Measurements from ENCODE around the gene PIAS2.
"Not testable (repeated sequence)": the region's sequence is repeated elsewhere in the genome, so short reads cannot be mapped to it uniquely, and the experiment has no call there.

The PIAS2 gene

DNA sequence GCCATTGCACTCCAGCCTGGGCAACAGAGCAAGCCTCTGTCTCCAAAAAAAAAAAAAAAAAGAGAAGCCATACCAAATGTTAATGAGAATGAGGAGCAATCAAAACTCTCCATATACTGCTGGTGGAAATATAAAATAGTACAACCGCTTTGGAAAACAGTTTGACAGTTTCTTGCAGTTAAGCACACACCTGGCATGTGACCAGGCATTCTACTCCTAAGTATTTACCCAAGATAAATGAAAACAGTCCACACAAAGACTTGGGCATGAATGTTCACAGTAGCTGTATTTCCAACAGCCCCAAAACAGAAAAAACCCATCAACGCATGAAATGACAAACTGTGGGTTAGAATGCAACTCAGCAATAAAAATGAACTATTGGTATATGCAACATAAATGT is 84.5 kb downstream of the PIAS2 start:
- DNase-seq (ENCODE audit: low read depth in 2 of 2), result no peak

DNA sequence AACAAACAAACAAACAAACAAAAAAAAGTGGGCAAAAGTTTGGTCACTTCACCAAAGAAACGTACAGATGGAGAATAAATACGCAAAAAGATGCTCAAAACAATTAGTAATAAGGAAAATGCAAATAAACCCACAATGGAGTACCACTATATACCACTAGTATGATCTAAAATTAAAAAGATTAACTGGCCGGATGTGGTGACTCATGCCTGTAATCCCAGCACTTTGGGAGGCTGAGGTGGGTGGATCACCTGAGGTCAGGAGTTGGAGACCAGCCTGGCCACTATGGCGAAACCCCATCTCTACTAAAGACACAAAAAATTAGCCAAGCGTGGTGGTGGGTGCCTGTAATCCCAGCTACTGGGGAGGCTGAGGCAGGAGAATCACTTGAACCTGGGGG is 84.9 kb downstream of the PIAS2 start:
- DNase-seq (ENCODE audit: low read depth in 2 of 2), result not testable (repeated sequence)

DNA sequence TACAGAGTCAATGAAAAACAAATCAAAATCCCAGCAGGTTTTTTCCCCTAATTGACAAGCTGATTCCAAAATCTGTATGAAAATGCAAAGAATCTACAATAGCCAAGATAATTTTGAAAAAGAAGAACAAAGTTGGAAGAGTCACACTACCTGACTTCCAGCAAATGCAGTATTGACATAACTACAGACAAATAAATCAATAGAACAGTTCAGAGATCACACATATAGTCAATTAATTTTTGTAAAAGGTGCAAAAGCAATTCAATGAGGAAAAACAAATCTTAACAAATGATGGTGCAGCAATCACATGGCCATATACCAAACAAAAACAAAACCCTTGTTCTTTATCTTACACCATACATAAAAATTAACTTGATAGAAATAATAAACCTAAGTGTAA is 85.9 kb downstream of the PIAS2 start:
- DNase-seq (ENCODE audit: low read depth in 2 of 2), result no peak

DNA sequence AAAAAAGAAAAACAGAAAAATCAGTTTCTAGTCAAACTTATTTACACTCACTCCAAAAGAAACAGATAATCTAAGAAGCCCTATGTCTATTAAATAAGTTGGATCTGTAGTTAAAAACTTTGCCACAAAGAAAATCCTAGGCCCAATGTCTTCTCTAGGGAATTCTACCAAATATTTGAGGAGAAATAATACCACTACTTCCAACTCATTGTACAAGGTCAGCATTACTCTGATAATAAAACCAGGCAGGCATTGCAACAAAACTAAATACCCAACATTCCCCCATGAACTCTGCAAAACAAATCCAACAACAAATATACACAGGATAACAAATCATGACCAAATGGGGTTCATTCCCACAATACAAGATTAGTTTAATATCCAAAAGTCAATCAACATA is 86.7 kb downstream of the PIAS2 start:
- DNase-seq (ENCODE audit: low read depth in 2 of 2), result no peak

DNA sequence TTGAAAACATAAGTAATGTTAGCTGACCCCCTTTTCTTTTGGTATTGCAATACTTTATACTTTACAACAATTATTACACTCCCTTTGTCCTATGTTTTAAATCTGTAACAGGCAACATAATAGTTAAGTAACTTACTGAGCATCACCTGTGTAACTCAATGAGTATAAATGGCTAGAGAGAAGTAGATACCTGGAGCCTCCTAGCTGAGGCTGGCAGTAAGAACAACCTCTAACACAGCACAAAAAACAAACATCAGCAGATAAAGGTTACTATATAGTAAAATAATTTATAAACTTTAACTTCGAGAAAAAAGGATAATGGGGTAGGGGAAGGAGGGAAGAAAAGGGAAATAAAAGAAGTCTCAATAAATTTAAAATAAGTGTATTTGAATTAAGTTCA is 87.4 kb downstream of the PIAS2 start:
- DNase-seq (ENCODE audit: low read depth in 2 of 2), result no peak

DNA sequence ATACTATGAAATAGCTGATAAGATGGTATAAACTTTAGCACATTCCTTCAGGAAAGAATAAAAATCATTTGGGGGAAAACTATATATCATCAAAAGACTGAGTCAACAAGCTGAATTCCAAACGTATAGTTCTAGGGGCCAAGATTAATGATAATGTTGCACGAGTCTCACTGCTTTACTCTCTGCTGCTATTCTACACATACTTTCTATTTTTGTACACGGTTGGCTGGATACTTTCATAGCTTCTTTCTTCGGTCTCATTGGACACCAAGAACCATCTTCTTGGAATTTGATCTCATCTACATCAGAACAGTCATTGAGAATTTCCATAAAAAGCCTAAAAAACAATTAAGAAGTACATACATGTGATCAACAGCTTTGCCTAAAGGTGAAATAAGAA is 87.8 kb downstream of the PIAS2 start:
- DNase-seq (ENCODE audit: low read depth in 2 of 2), result no peak

DNA sequence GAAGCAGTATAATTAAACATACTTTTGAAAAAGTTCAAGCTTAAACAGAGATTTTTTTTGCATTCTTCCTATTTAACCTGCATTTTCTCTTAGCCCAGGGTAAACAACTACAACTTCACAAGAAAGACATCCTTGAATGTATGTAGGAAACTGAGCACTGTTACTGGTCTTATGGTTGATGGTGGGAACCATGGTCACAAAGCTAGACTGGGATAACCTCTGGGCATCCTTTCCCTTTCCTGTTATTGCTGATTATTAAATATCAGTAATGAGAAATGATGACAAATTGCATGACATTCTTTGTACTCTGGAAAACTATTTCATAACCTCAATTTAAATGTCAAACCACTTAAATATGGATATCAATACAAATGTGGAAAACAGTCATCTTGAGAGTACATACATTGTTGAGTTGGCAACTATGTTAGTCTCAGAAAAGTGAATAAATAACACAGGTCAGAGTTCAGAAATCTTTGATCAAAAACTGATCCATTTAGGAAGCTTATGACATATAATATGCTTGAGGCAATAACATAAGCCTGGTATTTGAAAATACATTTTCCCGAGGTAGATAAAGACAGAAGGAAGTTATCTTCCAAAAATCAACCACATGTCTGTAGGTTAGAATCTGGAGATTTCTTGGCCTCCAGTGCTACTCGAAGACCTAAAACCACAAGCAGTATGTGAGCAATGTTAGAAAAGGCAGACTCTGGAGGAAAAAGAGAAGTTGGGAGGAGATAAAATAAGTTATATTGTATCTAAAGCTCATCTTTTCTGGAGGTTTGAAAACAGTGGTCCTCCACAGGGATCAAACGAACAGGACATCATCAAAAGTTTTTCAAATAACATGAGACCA is 95.2 kb downstream of the PIAS2 start:
- DNase-seq (ENCODE audit: low read depth in 2 of 2), result no peak

DNA sequence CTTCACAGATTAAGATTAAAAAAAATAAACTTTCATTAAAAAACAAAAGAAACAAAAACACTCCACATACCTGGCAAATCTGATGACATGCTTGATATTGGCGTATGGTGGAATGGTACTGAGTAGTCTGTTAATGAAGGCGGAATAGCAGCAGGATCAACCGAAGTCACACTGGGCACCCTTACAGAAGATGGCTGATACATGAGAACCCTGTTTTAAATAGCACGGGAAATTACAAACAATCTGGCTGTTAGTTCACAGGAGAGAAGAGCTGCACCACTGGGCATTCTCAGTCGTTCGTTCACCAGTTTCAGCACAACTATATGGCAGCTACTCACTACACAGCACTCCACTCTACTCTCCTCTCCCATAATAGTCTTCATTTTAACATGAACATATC is 96.4 kb downstream of the PIAS2 start:
- no peak for DNase-seq (ENCODE audit: low read depth in 2 of 2)

DNA sequence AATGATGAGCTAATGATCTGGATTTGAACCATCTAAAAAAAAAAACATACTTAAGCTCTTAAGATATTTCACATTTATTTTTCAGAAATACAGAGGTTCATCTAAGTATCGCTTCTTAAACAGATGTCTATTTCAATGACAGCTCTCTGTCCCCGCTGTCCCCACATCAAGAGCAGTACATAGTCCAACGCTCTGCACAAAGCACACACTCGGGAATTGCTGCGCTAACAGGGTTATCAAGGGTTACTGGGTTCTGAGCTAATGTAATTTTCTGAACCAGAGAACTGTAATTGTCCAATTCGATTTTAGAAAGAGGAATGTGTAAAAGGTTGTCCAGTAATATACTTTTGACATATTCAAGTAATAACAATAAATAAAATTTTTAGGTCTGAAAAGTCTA is 101.6 kb downstream of the PIAS2 start:
- DNase-seq (ENCODE audit: low read depth in 2 of 2), result no peak

DNA sequence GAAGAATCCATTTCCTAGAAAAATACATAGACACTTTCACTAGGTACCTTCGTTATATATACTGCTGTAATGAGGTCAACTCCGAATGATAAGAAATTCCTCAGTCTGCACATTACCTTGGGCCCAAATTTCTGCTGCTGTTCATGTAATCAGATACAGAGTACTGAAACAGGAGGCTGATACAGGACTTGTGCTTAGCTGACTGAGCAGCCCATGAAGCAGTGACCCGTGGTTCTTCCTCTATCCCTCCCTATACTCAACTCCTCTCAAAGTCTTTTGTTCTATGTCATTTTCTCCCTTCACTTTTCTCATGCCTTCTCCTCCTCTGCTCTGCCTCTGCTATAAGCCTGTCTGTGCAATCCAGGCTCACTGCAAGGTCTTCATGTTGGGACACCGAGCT is 102.9 kb downstream of the PIAS2 start:
- DNase-seq (ENCODE audit: low read depth in 2 of 2), result no peak

DNA sequence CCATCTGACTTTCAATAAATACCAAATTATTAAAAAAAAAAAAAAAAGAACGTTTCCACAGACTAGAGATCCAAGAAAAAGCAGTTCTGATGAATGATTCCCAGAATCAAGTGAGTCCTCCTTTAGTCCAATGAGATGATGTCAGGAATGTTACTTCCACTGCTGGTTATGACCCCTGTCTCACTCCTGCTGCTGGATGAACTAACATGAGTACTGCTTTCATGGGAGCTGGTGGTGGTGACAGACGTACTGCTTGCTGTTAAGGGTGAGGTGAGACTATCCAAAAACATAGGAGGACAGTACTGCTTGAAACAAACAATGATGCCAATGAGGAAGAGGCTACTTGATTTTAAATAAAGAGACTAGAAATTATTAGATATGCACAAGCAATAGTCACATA is 105.0 kb downstream of the PIAS2 start:
- DNase-seq (ENCODE audit: low read depth in 2 of 2), result no peak

DNA sequence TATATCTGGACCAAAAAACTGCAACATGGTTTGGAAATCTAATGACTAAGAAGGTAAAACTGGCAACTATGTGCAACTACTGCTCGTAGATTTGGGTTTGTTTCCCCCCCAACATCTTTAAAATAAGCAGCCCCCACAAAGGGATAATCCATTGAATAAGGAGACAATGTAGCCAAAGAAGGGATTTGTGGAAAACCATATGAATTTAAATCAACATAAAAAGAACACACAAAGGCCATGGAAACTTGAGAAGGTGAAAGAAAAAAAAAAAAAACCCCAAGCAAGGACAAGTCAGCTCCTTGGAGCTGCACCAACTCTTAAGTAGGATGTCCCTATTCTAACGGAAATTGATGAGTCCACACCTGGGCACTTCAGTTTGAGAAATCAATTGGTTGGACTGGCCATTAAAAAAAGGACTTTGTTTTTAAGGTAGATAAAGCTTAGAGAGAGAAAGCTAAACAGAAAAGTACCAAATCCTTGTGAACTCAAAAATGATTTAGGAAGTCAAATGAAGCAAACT is 106.8 kb downstream of the PIAS2 start:
- DNase-seq (ENCODE audit: low read depth in 2 of 2), result no peak

DNA sequence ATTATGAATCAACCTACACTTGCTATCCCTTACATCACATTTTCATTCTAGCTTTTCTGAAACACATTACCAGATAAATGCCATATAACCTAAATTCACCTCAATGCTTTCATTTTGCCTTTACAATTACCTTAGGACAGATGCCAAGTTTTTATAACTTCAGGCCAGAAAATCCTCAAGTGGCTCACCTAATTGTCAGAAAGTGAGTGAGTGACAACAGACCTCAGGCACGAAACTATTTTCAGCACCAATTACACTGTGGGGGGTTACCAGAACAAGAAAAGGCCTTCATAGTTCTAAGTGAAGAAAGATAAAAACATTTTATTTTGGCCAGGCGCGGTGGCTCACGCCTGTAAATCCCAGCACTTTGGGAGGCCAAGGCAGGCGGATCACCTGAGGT is 108.2 kb downstream of the PIAS2 start:
- no peak for DNase-seq (ENCODE audit: low read depth in 2 of 2)

DNA sequence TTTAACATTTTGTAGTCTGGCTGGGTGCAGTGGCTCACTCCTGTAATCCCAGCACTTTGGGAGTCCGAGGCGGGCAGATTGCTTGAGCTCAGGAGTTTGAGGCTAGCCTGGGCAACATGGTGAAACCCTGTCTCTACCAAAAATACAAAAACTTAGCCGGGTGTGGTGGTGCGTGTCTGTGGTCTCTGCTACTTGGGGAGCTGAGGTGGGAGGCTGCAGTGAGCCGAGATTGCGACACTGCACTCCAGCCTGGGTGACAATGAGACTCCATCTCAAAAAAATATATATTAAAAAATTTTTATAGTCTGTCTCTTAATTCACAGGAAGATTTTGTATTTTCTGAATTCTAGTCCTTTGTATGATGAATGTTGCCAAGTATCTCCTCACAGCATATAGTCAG is 121.4 kb downstream of the PIAS2 start:
- not testable (repeated sequence) for DNase-seq (ENCODE audit: low read depth in 2 of 2)

DNA sequence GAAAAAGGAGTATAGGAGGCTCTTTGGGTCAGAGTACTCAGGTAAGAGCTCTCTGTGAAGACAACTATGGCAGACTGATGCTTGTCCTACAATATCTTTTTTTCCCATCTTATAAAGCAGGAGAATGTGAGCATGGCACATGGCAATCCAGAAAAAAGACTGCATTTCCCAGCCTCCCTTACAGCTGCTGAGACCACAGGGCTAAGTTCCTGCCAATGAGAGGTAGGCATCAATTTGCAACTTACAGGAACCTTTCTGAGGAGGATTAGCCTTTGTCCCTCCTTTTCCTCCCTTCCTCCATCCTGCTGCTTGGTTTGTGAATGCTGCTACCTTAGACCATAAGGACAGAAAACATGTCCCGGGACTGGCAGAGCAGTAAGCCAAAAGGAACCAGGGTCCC is 122.7 kb downstream of the PIAS2 start:
- no peak for DNase-seq (ENCODE audit: low read depth in 2 of 2)

DNA sequence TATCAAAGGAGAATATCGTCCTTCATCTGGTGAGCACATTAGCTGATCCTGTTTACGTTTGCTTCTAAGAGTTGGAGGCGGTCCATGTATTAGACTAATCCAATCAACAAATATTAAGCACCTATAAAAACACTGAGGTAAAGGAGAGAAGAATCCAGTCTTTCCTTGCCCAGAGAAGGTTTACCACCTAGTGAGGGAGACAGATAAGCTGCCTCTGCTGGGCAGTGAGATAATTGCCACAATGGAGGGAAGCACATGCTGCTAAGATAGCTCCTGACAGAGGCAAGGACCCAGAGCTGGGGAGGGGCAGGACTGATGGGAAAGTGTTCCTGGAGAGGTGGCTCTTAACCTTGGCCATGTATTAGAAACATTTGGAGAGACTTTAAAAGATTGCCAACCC is 123.7 kb downstream of the PIAS2 start:
- no peak for DNase-seq (ENCODE audit: low read depth in 2 of 2)

DNA sequence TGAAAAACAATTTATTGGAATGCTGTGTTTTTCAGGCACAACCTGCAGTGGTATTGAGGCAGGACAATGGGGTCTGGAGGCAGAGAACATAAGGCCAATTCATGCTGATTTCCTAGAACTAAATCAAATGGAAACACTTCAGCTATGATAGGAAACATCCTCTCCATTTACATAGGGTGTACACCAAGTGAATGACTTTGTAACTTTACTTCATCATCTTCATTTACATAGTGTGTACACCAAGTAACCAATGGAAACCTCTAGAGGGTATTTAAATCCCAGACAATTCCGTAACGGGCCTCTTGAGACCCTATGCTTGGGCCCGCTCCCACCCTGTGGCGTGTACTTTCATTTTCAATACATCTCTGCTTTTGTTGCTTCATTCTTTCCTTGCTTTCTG is 128.2 kb downstream of the PIAS2 start:
- DNase-seq (ENCODE audit: low read depth in 2 of 2), result no peak

DNA sequence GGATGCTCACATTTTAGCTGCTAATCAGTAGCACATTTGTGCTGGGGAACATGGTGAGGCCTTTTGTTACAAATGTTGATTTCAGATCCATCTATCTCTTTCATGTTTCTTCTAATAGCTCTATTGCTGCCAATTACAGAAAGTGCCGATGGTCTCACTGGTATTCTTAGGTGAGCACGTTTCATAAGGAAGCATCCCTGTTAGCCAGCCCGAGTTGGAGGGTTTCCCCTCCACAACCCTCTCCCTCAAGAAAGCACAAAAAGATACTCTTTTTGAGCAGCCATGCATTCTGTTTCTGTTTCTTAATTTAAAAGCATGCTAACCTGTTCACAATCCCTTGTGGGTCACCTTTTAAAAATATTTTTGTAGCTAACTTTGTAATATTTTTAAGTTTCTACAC is 129.6 kb downstream of the PIAS2 start:
- no peak for DNase-seq (ENCODE audit: low read depth in 2 of 2)

DNA sequence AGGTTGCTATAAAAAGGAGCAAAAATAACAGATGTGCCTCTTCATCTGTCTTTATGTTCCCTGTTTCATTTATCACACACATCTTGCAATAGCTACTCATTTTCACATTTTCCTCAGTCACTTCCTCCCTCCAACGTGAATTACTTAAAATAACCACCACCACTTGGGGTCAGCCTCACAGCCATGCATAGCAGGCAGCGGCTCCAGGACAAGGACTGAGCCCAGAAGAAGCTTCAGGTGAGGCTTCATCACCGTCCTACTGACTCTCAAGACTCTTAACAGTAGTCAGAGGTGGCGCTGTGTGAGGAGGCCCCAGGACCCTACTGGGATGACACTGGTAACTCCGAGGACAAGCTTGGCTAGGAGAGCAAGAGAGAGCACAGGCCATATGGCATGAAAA is 144.9 kb downstream of the PIAS2 start:
- DNase-seq (ENCODE audit: low read depth in 2 of 2), result no peak

DNA sequence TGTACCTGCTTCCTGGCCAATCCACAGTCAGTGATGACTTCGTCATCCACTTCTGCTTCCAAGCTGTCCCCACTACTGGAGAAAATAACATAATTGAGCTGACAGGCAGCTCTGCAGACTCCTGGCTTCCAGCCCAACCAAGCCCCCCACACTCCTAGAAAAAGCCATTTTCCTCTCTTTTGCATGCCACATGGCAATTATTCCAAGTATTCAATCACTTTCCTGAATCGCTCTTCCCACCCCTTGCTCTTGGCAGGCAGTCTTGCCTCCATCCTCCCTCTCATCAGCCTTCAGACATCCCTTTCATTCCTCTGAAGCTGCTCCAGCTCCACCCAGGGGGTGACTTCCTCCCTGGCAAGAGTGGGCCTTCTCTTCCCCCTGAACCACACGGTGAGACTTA is 146.2 kb downstream of the PIAS2 start:
- no peak for DNase-seq (ENCODE audit: low read depth in 2 of 2)

DNA sequence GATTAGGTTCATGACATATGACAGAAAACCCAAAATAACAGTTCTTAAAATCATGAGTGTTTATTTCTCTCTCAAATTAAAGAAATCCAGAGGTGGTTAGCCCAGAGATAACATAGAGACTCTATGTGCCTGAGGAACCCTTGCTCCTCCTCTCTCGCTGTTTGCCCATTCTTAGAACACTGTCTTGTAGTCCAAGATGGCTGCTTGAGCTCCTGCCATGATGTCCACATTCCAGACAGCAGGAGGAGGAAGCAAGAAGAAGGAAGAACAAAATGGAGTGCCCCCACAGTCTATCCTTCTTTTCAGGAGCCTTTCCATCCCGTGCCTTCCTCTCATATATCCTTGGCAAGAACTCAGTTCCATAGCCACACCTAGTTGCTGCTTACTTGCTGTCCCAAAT is 146.6 kb downstream of the PIAS2 start:
- no peak for DNase-seq (ENCODE audit: low read depth in 2 of 2)

DNA sequence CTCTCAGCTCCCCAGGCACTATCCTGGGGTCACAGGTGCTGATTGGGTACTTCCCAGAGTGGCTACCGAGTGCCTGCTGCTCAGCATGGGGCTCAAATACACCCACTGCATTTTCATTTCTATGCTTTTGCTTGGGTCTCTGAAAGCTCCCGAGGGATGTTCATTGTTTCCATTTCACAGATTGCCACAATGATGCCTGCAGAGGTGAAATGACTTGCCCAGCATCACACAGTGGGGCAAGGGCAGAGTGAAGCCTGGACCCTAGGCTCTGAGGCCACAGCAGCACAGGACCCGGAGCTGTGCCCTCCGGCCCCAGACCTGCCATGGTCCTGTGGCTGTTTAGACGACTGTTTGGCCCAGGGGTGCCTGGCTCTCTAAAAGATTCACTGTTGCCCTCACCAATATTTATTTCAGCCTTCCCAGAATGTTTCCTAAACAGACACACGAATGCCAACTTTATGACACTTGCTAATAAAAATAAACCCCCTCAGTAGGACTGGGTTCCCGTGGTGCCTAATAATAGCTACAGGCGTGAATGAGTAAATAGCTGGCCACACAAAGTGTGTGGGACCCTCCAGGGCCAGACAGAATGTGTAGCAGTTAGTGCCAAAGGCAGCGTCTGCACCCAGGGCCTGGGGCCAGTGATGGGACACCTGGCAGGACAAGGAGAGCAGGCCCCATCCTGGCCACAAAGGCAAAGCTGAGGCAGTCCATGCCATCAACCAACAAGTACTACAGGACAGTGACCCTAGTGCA is 149.0 kb downstream of the PIAS2 start:
- no peak for DNase-seq (ENCODE audit: low read depth in 2 of 2)

DNA sequence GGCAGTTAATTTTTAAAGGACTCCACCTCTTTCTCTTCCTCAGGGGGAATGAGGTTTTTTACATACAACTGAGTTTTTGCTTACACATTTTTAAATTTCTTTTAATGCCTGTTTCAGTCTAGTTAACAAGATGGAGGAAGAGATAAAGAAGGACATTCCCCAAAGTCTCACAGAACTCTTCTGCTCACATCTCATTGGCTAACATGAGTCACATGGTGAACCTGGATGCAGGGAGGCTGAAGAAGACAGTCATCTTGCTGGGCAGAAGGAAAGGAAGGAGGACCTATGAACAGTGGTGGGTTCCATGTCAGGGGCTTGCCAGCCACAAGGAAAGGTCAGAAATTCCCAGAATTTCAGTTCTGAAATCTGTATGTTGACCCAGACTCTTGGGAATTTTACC is 150.1 kb downstream of the PIAS2 start:
- DNase-seq (ENCODE audit: low read depth in 2 of 2), result no peak

Measured in stimulated activated CD8-positive, alpha-beta memory T cell treated with anti-CD3 and anti-CD28 coated beads, Interleukin-7, amount 100 ng/mL, for 4 hours (primary cell).